Panc1 (cell line): Measurements from ENCODE around the gene RFTN1.

Source experiments
- POLR2AphosphoS5 ChIP-seq: IDR thresholded peaks from 2 replicates; pipeline ENCODE4 v1.6.1; 2012; ENCODE audit warnings: mild to moderate bottlenecking, low read depth, low read length, moderate library complexity
- SIN3A ChIP-seq: IDR thresholded peaks from 2 replicates; pipeline ENCODE4 v1.6.1; 2012; ENCODE audit warnings: low read depth, mild to moderate bottlenecking, low read length, moderate library complexity, borderline replicate concordance; ENCODE audit not compliant: insufficient read depth
- TF ChIP-seq, protein P1 (sequence below): fragments of 450-650 bp; IDR thresholded peaks from 2 replicates; pipeline ENCODE4 v1.5.1; 2017; ENCODE audit warnings: mild to moderate bottlenecking

GRCh38 chr3:16374047-16374934 lies 139.2 kb downstream of the RFTN1 start:
- TF ChIP-seq, protein P1, sequence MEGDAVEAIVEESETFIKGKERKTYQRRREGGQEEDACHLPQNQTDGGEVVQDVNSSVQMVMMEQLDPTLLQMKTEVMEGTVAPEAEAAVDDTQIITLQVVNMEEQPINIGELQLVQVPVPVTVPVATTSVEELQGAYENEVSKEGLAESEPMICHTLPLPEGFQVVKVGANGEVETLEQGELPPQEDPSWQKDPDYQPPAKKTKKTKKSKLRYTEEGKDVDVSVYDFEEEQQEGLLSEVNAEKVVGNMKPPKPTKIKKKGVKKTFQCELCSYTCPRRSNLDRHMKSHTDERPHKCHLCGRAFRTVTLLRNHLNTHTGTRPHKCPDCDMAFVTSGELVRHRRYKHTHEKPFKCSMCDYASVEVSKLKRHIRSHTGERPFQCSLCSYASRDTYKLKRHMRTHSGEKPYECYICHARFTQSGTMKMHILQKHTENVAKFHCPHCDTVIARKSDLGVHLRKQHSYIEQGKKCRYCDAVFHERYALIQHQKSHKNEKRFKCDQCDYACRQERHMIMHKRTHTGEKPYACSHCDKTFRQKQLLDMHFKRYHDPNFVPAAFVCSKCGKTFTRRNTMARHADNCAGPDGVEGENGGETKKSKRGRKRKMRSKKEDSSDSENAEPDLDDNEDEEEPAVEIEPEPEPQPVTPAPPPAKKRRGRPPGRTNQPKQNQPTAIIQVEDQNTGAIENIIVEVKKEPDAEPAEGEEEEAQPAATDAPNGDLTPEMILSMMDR: no peak
- no peak for TF ChIP-seq POLR2AphosphoS5
- no peak for TF ChIP-seq SIN3A
